Measurements from ENCODE around the gene PLEKHG7. TPM values are rescaled to one million over a fixed set of nuclear protein-coding genes. Genes with fewer than 3 reads are reported as not detected.

The PLEKHG7 gene
- total RNA-seq, 2 experiments from 2014 or later, result not detected

DNA sequence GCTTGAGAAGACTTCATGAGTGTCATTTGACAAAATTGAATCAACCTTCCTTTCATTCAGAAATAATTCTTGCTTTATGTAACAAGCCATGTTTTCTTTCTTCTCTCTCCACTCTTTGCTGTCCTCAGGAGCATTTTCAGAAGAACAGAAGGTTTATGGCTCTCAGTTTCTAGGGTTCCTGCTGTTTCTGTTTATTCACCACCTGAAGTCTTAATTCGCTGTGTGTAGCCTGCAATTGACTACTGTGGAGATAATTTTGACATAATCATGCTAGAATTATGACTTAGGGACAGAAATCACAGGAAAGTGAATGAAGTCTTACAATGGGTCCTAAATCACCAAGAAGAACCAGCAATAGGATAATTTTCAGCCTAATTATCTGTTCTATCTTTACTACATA lies 7.2 kb upstream of the PLEKHG7 start:
- Histone ChIP-seq H3K4me3 (ENCODE audit: low read length) (no peak overlapping the region), H3K27ac (ENCODE audit: low read depth in 1 of 2, low read length in 2 of 2) (no peak overlapping the region), H3K4me1 (ENCODE audit: insufficient read depth, low read length) (no peaks in the 10 kb centered on the region), H3K36me3 (ENCODE audit: insufficient read depth, low read length) (no peaks in the 10 kb centered on the region), H3K27me3 (ENCODE audit: control insufficient read depth in 1 of 2, insufficient read depth in 2 of 2, low read length in 2 of 2) (no peaks in the 10 kb centered on the region), H3K9me3 (ENCODE audit: control insufficient read depth in 1 of 2, insufficient read depth in 1 of 2, low read length in 2 of 2) (no peaks in the 10 kb centered on the region)
- no peak for DNase-seq
- Mint-ChIP-seq H3K27me3 (no peaks in the 10 kb centered on the region), H3K4me1 (ENCODE audit: low read depth) (no peaks in the 10 kb centered on the region), H3K36me3 (ENCODE audit: low read depth) (no peaks in the 10 kb centered on the region), H3K27ac (no peak overlapping the region), H3K4me3 (no peak overlapping the region), H3K9me3 (peaks cover 2% of the 10 kb centered on the region)
- intact Hi-C loops (cut with DNase I, micrococcal nuclease), result no loop called here
- ChIA-PET CTCF (no interaction called here), POLR2A (no interaction called here)
- TF ChIP-seq, protein P1, sequence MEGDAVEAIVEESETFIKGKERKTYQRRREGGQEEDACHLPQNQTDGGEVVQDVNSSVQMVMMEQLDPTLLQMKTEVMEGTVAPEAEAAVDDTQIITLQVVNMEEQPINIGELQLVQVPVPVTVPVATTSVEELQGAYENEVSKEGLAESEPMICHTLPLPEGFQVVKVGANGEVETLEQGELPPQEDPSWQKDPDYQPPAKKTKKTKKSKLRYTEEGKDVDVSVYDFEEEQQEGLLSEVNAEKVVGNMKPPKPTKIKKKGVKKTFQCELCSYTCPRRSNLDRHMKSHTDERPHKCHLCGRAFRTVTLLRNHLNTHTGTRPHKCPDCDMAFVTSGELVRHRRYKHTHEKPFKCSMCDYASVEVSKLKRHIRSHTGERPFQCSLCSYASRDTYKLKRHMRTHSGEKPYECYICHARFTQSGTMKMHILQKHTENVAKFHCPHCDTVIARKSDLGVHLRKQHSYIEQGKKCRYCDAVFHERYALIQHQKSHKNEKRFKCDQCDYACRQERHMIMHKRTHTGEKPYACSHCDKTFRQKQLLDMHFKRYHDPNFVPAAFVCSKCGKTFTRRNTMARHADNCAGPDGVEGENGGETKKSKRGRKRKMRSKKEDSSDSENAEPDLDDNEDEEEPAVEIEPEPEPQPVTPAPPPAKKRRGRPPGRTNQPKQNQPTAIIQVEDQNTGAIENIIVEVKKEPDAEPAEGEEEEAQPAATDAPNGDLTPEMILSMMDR (IDR thresholded peaks at IDR 0.05), result no peak
- no peak for ATAC-seq (ENCODE audit: poor library complexity)

DNA sequence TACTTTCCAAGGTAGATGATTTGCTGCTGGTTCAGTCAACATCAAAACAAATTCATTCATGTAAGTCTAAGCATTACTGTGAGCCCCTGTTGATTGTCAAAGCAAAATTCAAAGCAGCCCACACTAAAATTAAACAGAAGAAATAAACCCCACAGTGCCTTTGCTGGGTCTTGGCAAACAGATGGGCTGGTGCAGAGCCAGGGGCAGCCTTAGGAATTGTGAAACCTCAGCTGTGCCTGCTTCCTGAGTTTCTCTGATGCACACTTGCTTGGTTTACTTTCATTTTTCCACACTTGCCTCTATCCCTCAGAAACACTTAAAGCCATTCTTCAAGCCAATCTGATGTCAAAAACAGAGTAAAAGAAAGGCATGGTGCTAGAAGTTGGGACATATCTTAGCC lies 6.6 kb upstream of the PLEKHG7 start:
- Histone ChIP-seq H3K27me3 (ENCODE audit: control insufficient read depth in 1 of 2, insufficient read depth in 2 of 2, low read length in 2 of 2) (no peaks in the 10 kb centered on the region), H3K36me3 (ENCODE audit: insufficient read depth, low read length) (no peaks in the 10 kb centered on the region), H3K4me3 (ENCODE audit: low read length) (no peak overlapping the region), H3K9me3 (ENCODE audit: control insufficient read depth in 1 of 2, insufficient read depth in 1 of 2, low read length in 2 of 2) (no peaks in the 10 kb centered on the region), H3K4me1 (ENCODE audit: insufficient read depth, low read length) (no peaks in the 10 kb centered on the region), H3K27ac (ENCODE audit: low read depth in 1 of 2, low read length in 2 of 2) (no peak overlapping the region)
- ChIA-PET CTCF (no interaction called here), POLR2A (no interaction called here)
- TF ChIP-seq, protein P1 (IDR thresholded peaks at IDR 0.05), result no peak
- intact Hi-C loops (cut with DNase I, micrococcal nuclease), result no loop called here
- Mint-ChIP-seq H3K4me3 (no peak overlapping the region), H3K36me3 (ENCODE audit: low read depth) (no peaks in the 10 kb centered on the region), H3K27me3 (no peaks in the 10 kb centered on the region), H3K9me3 (peaks cover 2% of the 10 kb centered on the region), H3K27ac (no peak overlapping the region), H3K4me1 (ENCODE audit: low read depth) (no peaks in the 10 kb centered on the region)
- ATAC-seq (ENCODE audit: poor library complexity), result no peak
- DNase-seq, result no peak

DNA sequence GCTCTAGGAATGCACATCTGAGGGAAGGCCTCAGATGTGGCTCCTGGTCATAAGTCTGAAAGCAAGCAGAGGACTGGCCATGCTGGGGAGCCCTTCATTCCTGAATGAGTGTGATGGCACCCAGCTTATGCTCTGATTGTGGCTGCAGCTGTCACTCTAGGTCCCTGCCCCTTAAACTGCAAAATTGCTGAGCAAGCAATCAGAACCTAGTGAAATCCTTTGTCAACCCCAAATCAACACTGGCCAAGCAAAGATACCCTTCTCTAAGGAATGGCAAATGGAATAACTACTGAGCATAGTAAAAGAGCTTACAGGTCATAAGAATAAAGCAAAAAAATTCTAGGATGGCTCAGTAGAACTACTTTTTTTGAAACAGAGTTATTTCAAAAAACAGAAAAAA lies 4.3 kb upstream of the PLEKHG7 start:
- ChIA-PET POLR2A (no interaction called here), CTCF (no interaction called here)
- TF ChIP-seq, protein P1 (IDR thresholded peaks at IDR 0.05), result no peak
- no peak overlapping the region for H3K27ac Mint-ChIP-seq
- Histone ChIP-seq H3K27ac (ENCODE audit: low read depth in 1 of 2, low read length in 2 of 2) (no peak overlapping the region), H3K4me3 (ENCODE audit: low read length) (no peak overlapping the region), H3K4me1 (ENCODE audit: insufficient read depth, low read length) (no peaks in the 10 kb centered on the region), H3K36me3 (ENCODE audit: insufficient read depth, low read length) (no peaks in the 10 kb centered on the region), H3K27me3 (ENCODE audit: control insufficient read depth in 1 of 2, insufficient read depth in 2 of 2, low read length in 2 of 2) (no peaks in the 10 kb centered on the region), H3K9me3 (ENCODE audit: control insufficient read depth in 1 of 2, insufficient read depth in 1 of 2, low read length in 2 of 2) (no peaks in the 10 kb centered on the region)
- H3K4me3 Mint-ChIP-seq, result no peak overlapping the region
- no peaks in the 10 kb centered on the region for H3K4me1 Mint-ChIP-seq (ENCODE audit: low read depth)
- H3K27me3 Mint-ChIP-seq, result no peaks in the 10 kb centered on the region
- no peak for DNase-seq
- ATAC-seq (ENCODE audit: poor library complexity), result no peak
- intact Hi-C loops (cut with DNase I, micrococcal nuclease), result no loop called here
- H3K9me3 Mint-ChIP-seq, result peaks cover 2% of the 10 kb centered on the region
- H3K36me3 Mint-ChIP-seq (ENCODE audit: low read depth), result no peaks in the 10 kb centered on the region
